GM23338 (cell line): Measurements from ENCODE around the gene MRPL1. TPM values are rescaled to one million over a fixed set of nuclear protein-coding genes. Genes with fewer than 3 reads are reported as not detected.

Experiments
- ATAC-seq: fragments of 200-7000 bp; cut with Tn5 transposase; 3 replicates; pipeline ENCODE4 v1.9.1; 2020
- DNase-seq: peaks from one replicate; pipeline ENCODE4 v3.0.0-alpha.2; 2015; ENCODE audit warnings: low spot score
- H2AFZ ChIP-seq: fragments of 200-600 bp; sonication (generic); 2 replicates; pipeline ENCODE4 v1.8.0; 2016; ENCODE audit warnings: antibody characterized with exemption, mild to moderate bottlenecking, moderate library complexity
- H3F3A ChIP-seq: fragments of 200-600 bp; sonication (generic); replicated peaks from 2 replicates; pipeline ENCODE4 v1.8.0; 2017; ENCODE audit warnings: antibody characterized with exemption, mixed run types, low read depth
- H3K27ac ChIP-seq: fragments of 200-600 bp; sonication (generic); 2 replicates; pipeline ENCODE4 v1.6.1; 2016; ENCODE audit warnings: low read depth
- H3K27me3 ChIP-seq: fragments of 200-600 bp; sonication (generic); 2 replicates; pipeline ENCODE4 v1.8.0; 2016; ENCODE audit warnings: mild to moderate bottlenecking, mixed run types, moderate library complexity; ENCODE audit not compliant: insufficient read depth
- H3K36me3 ChIP-seq: fragments of 200-600 bp; sonication (generic); 2 replicates; pipeline ENCODE4 v1.8.0; 2016; ENCODE audit warnings: mild to moderate bottlenecking; ENCODE audit not compliant: insufficient read depth
- H3K4me1 ChIP-seq: fragments of 200-600 bp; sonication (generic); 2 replicates; pipeline ENCODE4 v1.8.0; 2016; ENCODE audit warnings: mild to moderate bottlenecking, moderate library complexity; ENCODE audit not compliant: insufficient read depth
- H3K4me2 ChIP-seq: fragments of 200-600 bp; sonication (generic); 2 replicates; pipeline ENCODE4 v1.7.1; 2017; ENCODE audit warnings: mixed run types
- H3K4me3 ChIP-seq: fragments of 200-600 bp; sonication (generic); 2 replicates; pipeline ENCODE4 v1.6.1; 2016; ENCODE audit warnings: mixed run types
- H3K79me2 ChIP-seq: fragments of 200-600 bp; sonication (generic); replicated peaks from 2 replicates; pipeline ENCODE4 v1.8.0; 2017; ENCODE audit warnings: mild to moderate bottlenecking; ENCODE audit not compliant: insufficient read depth
- H3K9me2 ChIP-seq: fragments of 200-600 bp; sonication (generic); 2 replicates; pipeline ENCODE4 v1.8.0; 2017; ENCODE audit not compliant: insufficient read depth
- H4K20me1 ChIP-seq: fragments of 200-600 bp; sonication (generic); replicated peaks from 2 replicates; pipeline ENCODE4 v1.8.0; 2017; ENCODE audit warnings: mild to moderate bottlenecking; ENCODE audit not compliant: insufficient read depth
- H3K27ac Mint-ChIP-seq: 2 replicates; pipeline ENCODE4 v1.8.0; 2020; ENCODE audit warnings: inconsistent platforms, mild to moderate bottlenecking, moderate library complexity, mixed read lengths
- H3K27me3 Mint-ChIP-seq: 3 replicates; pipeline ENCODE4 v1.8.0; 2022; ENCODE audit warnings: low read depth, mild to moderate bottlenecking, moderate library complexity, mixed read lengths, inconsistent platforms; ENCODE audit not compliant: insufficient read depth, poor library complexity
- H3K36me3 Mint-ChIP-seq: 3 replicates; pipeline ENCODE4 v1.8.0; 2021; ENCODE audit warnings: low read depth, mild to moderate bottlenecking, inconsistent platforms, moderate library complexity, mixed read lengths
- H3K4me1 Mint-ChIP-seq: 3 replicates; pipeline ENCODE4 v1.8.0; 2020; ENCODE audit warnings: mild to moderate bottlenecking, inconsistent platforms, mixed read lengths
- H3K4me3 Mint-ChIP-seq: 3 replicates; pipeline ENCODE4 v1.8.0; 2021; ENCODE audit warnings: moderate library complexity, mild to moderate bottlenecking, inconsistent platforms, mixed read lengths
- H3K9me3 Mint-ChIP-seq: 3 replicates; pipeline ENCODE4 v1.8.0; 2020; ENCODE audit warnings: moderate library complexity, mild to moderate bottlenecking, inconsistent platforms, mixed read lengths
- EZH2 ChIP-seq: fragments of 200-600 bp; sonication (generic); IDR thresholded peaks from one replicate; pipeline ENCODE4 v1.8.0; 2017; ENCODE audit warnings: antibody characterized with exemption, mild to moderate bottlenecking, low read depth; ENCODE audit not compliant: unreplicated experiment
- JUNB ChIP-seq: IDR thresholded peaks from one replicate; pipeline ENCODE4 v1.6.1; 2016; ENCODE audit warnings: antibody characterized with exemption; ENCODE audit not compliant: unreplicated experiment
- STAT1 ChIP-seq: IDR thresholded peaks from one replicate; pipeline ENCODE4 v1.6.1; 2016; ENCODE audit warnings: antibody characterized with exemption; ENCODE audit not compliant: unreplicated experiment
- ZNF114 ChIP-seq: fragments of 250-450 bp; sonication (Bioruptor Pico); IDR thresholded peaks from 2 replicates; pipeline ENCODE4 v1.5.0; 2020; ENCODE audit warnings: mild to moderate bottlenecking, moderate library complexity
- ZNF331 ChIP-seq: fragments of 250-450 bp; sonication (Bioruptor Pico); IDR thresholded peaks from 2 replicates; pipeline ENCODE4 v1.5.0; 2020; ENCODE audit warnings: low read depth, mild to moderate bottlenecking, moderate library complexity
- polyA plus RNA-seq: library from polyadenylated mRNA; unstranded; fragments of >200 nt; fragmentation: Nextera tagmentation; extraction: Ambion mirVana; gene quantifications from 2 replicates; pipeline ENCODE4 v1.2.1, GENCODE V29; 2016
- total RNA-seq: library from RNA; depleted of rRNA; stranded (reverse); fragments of >200 nt; shearing (Covaris generic); gene quantifications from 2 replicates; pipeline ENCODE4 v1.2.3, GENCODE V29; 2014
- TF ChIP-seq, protein P1 (sequence below): fragments of 250-450 bp; sonication (Bioruptor Pico); IDR thresholded peaks from 2 replicates; pipeline ENCODE4 v1.5.0; 2020; ENCODE audit warnings: mild to moderate bottlenecking, moderate library complexity
- TF ChIP-seq, protein P2 (sequence below): IDR thresholded peaks from one replicate; pipeline ENCODE4 v1.6.1; 2018; ENCODE audit warnings: antibody characterized with exemption; ENCODE audit not compliant: unreplicated experiment
- TF ChIP-seq, protein P3 (sequence below), 2 experiments: fragments of 200-600 bp in 1 of 2; sonication (generic) in 1 of 2; conservative IDR thresholded peaks; 2 replicates each; pipeline versions ENCODE4 v1.5.1 to v1.6.1; 2016 to 2017; ENCODE audit warnings: antibody characterized with exemption in 2 of 2, low read depth in 2 of 2, mild to moderate bottlenecking in 2 of 2, moderate library complexity in 1 of 2

The MRPL1 gene
- total and polyA plus RNA-seq, 2 experiments from 2014 or later = 29.2 to 46.5 TPM

DNA sequence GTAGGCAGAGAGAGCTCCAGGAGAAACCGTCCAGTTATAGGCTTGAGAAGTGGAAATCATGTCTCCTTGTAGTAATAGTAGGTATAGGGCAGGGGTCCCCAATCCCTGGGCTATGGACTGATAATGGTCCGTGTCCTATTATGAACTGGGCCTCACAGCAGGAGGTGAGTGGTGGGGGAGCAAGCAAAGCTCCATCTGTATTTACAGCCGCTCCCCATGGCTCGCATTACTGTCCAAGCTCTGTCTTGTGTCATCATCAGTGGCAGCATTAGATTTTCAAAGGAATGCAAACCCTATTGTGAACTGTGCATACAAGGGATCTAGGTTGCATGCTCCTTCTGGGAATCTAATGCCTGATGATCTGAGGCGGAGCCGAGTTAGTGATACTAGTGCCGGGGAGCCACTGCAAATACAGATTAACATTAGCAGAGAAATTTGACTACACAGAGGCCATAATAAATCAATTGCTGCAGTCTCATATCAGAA, 67.6 kb downstream of the MRPL1 start (continued):
- TF ChIP-seq, protein P1, sequence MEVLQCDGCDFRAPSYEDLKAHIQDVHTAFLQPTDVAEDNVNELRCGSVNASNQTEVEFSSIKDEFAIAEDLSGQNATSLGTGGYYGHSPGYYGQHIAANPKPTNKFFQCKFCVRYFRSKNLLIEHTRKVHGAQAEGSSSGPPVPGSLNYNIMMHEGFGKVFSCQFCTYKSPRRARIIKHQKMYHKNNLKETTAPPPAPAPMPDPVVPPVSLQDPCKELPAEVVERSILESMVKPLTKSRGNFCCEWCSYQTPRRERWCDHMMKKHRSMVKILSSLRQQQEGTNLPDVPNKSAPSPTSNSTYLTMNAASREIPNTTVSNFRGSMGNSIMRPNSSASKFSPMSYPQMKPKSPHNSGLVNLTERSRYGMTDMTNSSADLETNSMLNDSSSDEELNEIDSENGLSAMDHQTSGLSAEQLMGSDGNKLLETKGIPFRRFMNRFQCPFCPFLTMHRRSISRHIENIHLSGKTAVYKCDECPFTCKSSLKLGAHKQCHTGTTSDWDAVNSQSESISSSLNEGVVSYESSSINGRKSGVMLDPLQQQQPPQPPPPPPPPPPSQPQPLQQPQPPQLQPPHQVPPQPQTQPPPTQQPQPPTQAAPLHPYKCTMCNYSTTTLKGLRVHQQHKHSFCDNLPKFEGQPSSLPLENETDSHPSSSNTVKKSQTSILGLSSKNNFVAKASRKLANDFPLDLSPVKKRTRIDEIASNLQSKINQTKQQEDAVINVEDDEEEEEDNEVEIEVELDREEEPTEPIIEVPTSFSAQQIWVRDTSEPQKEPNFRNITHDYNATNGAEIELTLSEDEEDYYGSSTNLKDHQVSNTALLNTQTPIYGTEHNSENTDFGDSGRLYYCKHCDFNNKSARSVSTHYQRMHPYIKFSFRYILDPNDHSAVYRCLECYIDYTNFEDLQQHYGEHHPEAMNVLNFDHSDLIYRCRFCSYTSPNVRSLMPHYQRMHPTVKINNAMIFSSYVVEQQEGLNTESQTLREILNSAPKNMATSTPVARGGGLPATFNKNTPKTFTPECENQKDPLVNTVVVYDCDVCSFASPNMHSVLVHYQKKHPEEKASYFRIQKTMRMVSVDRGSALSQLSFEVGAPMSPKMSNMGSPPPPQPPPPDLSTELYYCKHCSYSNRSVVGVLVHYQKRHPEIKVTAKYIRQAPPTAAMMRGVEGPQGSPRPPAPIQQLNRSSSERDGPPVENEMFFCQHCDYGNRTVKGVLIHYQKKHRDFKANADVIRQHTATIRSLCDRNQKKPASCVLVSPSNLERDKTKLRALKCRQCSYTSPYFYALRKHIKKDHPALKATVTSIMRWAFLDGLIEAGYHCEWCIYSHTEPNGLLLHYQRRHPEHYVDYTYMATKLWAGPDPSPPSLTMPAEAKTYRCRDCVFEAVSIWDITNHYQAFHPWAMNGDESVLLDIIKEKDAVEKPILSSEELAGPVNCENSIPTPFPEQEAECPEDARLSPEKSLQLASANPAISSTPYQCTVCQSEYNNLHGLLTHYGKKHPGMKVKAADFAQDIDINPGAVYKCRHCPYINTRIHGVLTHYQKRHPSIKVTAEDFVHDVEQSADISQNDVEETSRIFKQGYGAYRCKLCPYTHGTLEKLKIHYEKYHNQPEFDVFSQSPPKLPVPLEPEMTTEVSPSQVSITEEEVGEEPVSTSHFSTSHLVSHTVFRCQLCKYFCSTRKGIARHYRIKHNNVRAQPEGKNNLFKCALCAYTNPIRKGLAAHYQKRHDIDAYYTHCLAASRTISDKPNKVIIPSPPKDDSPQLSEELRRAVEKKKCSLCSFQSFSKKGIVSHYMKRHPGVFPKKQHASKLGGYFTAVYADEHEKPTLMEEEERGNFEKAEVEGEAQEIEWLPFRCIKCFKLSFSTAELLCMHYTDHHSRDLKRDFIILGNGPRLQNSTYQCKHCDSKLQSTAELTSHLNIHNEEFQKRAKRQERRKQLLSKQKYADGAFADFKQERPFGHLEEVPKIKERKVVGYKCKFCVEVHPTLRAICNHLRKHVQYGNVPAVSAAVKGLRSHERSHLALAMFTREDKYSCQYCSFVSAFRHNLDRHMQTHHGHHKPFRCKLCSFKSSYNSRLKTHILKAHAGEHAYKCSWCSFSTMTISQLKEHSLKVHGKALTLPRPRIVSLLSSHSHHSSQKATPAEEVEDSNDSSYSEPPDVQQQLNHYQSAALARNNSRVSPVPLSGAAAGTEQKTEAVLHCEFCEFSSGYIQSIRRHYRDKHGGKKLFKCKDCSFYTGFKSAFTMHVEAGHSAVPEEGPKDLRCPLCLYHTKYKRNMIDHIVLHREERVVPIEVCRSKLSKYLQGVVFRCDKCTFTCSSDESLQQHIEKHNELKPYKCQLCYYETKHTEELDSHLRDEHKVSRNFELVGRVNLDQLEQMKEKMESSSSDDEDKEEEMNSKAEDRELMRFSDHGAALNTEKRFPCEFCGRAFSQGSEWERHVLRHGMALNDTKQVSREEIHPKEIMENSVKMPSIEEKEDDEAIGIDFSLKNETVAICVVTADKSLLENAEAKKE (CRISPR knock-in tag) = no peak
- no peak for TF ChIP-seq JUNB
- TF ChIP-seq, protein P2, sequence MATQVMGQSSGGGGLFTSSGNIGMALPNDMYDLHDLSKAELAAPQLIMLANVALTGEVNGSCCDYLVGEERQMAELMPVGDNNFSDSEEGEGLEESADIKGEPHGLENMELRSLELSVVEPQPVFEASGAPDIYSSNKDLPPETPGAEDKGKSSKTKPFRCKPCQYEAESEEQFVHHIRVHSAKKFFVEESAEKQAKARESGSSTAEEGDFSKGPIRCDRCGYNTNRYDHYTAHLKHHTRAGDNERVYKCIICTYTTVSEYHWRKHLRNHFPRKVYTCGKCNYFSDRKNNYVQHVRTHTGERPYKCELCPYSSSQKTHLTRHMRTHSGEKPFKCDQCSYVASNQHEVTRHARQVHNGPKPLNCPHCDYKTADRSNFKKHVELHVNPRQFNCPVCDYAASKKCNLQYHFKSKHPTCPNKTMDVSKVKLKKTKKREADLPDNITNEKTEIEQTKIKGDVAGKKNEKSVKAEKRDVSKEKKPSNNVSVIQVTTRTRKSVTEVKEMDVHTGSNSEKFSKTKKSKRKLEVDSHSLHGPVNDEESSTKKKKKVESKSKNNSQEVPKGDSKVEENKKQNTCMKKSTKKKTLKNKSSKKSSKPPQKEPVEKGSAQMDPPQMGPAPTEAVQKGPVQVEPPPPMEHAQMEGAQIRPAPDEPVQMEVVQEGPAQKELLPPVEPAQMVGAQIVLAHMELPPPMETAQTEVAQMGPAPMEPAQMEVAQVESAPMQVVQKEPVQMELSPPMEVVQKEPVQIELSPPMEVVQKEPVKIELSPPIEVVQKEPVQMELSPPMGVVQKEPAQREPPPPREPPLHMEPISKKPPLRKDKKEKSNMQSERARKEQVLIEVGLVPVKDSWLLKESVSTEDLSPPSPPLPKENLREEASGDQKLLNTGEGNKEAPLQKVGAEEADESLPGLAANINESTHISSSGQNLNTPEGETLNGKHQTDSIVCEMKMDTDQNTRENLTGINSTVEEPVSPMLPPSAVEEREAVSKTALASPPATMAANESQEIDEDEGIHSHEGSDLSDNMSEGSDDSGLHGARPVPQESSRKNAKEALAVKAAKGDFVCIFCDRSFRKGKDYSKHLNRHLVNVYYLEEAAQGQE = no peak

DNA sequence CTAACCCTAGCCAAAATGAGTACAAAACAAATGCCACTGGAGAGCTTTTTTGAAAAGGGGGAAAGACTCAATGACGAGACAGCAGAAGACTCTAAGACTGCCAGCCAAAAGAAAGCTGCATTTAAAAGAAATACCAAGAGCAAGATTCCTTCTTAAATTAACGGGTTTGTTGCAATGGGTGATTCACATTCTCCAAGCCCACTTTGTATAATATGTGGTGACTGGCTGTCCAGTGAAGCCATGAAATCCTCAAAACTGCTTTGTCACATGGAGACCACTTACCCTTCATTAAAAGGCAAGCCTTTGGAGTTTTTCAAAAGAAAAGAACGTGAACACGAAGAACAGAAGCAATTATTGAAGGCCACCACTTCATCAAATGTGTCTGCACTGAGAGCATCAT, 68.2 kb downstream of the MRPL1 start:
- no peak overlapping the region for H3K4me3 ChIP-seq
- ATAC-seq (no peak), DNase-seq (no peak)
- no peaks in the 10 kb centered on the region for H3K79me2 ChIP-seq
- H3K4me2 ChIP-seq = no peak overlapping the region
- no peaks in the 10 kb centered on the region for H3F3A ChIP-seq
- Mint-ChIP-seq H3K36me3 (0 out of 3 replicates have a peak, but pooled peaks cover 7% of the 10 kb centered on the region), H3K4me3 (no peak overlapping the region), H3K4me1 (no peaks in the 10 kb centered on the region), H3K9me3 (no peaks in the 10 kb centered on the region), H3K27me3 (peaks cover 7% of the 10 kb centered on the region), H3K27ac (no peak overlapping the region)
- no peaks in the 10 kb centered on the region for H4K20me1 ChIP-seq
- H3K9me2 ChIP-seq = no peaks in the 10 kb centered on the region
- H3K27me3 ChIP-seq = no peaks in the 10 kb centered on the region
- H3K36me3 ChIP-seq = no peaks in the 10 kb centered on the region
- H3K27ac ChIP-seq = no peak overlapping the region
- H2AFZ ChIP-seq = no peak overlapping the region
- H3K4me1 ChIP-seq = no peaks in the 10 kb centered on the region
- TF ChIP-seq, protein P2 = no peak
- TF ChIP-seq ZNF331 (CRISPR knock-in tag) (no peak), EZH2 (no peak), ZNF114 (CRISPR knock-in tag) (no peak), STAT1 (no peak)
- TF ChIP-seq, protein P3, sequence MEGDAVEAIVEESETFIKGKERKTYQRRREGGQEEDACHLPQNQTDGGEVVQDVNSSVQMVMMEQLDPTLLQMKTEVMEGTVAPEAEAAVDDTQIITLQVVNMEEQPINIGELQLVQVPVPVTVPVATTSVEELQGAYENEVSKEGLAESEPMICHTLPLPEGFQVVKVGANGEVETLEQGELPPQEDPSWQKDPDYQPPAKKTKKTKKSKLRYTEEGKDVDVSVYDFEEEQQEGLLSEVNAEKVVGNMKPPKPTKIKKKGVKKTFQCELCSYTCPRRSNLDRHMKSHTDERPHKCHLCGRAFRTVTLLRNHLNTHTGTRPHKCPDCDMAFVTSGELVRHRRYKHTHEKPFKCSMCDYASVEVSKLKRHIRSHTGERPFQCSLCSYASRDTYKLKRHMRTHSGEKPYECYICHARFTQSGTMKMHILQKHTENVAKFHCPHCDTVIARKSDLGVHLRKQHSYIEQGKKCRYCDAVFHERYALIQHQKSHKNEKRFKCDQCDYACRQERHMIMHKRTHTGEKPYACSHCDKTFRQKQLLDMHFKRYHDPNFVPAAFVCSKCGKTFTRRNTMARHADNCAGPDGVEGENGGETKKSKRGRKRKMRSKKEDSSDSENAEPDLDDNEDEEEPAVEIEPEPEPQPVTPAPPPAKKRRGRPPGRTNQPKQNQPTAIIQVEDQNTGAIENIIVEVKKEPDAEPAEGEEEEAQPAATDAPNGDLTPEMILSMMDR (conservative IDR thresholded peaks at IDR 0.05; ENCODE audit: low read depth in 2 of 2) = no peak
